H9 (cell line): ENCODE results near the gene DKK3. TPM values are rescaled to one million over a fixed set of nuclear protein-coding genes. Genes with fewer than 3 reads are reported as not detected.

Experiments
- DNase-seq: peaks from one replicate; pipeline ENCODE4 v3.0.0-alpha.2; 2017
- H2AFZ ChIP-seq: one replicate; pipeline ENCODE4 v1.6.1; 2013; ENCODE audit warnings: mild to moderate bottlenecking, low read length, control low read depth, moderate library complexity
- H2AK5ac ChIP-seq: 2 replicates; pipeline ENCODE4 v1.6.1; 2013; ENCODE audit warnings: low read length, control low read depth, mixed read lengths; ENCODE audit not compliant: insufficient read length
- H2BK120ac ChIP-seq: one replicate; pipeline ENCODE4 v1.6.1; 2013; ENCODE audit warnings: low read depth, mild to moderate bottlenecking, low read length, control low read depth, inconsistent platforms; ENCODE audit not compliant: poor library complexity, severe bottlenecking
- H2BK12ac ChIP-seq: 2 replicates; pipeline ENCODE4 v1.6.1; 2013; ENCODE audit warnings: low read length, control low read depth, mixed read lengths, low read depth; ENCODE audit not compliant: insufficient read length
- H2BK15ac ChIP-seq: 2 replicates; pipeline ENCODE4 v1.6.1; 2013; ENCODE audit warnings: low read depth, low read length, control low read depth
- H2BK20ac ChIP-seq: one replicate; pipeline ENCODE4 v1.6.1; 2013; ENCODE audit warnings: low read depth, mild to moderate bottlenecking, low read length, control low read depth, inconsistent platforms; ENCODE audit not compliant: poor library complexity, severe bottlenecking
- H2BK5ac ChIP-seq: 2 replicates; pipeline ENCODE4 v1.6.1; 2013; ENCODE audit warnings: low read length, control low read depth, mixed read lengths; ENCODE audit not compliant: insufficient read length
- H3K14ac ChIP-seq: 2 replicates; pipeline ENCODE4 v1.6.1; 2013; ENCODE audit warnings: low read length, control low read depth; ENCODE audit not compliant: insufficient read depth
- H3K18ac ChIP-seq: 2 replicates; pipeline ENCODE4 v1.6.1; 2013; ENCODE audit warnings: low read depth, mild to moderate bottlenecking, mixed read lengths, low read length, control low read depth; ENCODE audit not compliant: insufficient read length
- H3K23ac ChIP-seq: 2 replicates; pipeline ENCODE4 v1.6.1; 2013; ENCODE audit warnings: low read length, control low read depth, mixed read lengths, low read depth; ENCODE audit not compliant: insufficient read length
- H3K23me2 ChIP-seq: 2 replicates; pipeline ENCODE4 v1.6.1; 2013; ENCODE audit warnings: low read depth, mild to moderate bottlenecking, mixed read lengths, low read length, control low read depth; ENCODE audit not compliant: insufficient read length, poor library complexity, severe bottlenecking
- H3K27ac ChIP-seq: 2 replicates; pipeline ENCODE4 v1.5.1; 2013; ENCODE audit warnings: low read length, control low read depth, mixed read lengths, low read depth; ENCODE audit not compliant: insufficient read length
- H3K27me3 ChIP-seq: 2 replicates; pipeline ENCODE4 v1.6.1; 2013; ENCODE audit warnings: low read length, control low read depth, inconsistent platforms; ENCODE audit not compliant: insufficient read depth
- H3K4ac ChIP-seq: 2 replicates; pipeline ENCODE4 v1.6.1; 2013; ENCODE audit warnings: low read depth, mild to moderate bottlenecking, control low read depth, inconsistent platforms, low read length, moderate library complexity
- H3K4me1 ChIP-seq: 2 replicates; pipeline ENCODE4 v1.6.1; 2013; ENCODE audit warnings: low read length, control low read depth, inconsistent platforms; ENCODE audit not compliant: insufficient read depth
- H3K4me2 ChIP-seq: 2 replicates; pipeline ENCODE4 v1.6.1; 2013; ENCODE audit warnings: low read length, control low read depth, mixed read lengths; ENCODE audit not compliant: insufficient read length, insufficient read depth
- H3K56ac ChIP-seq: 2 replicates; pipeline ENCODE4 v1.6.1; 2013; ENCODE audit warnings: low read depth, mild to moderate bottlenecking, mixed read lengths, low read length, control low read depth; ENCODE audit not compliant: insufficient read length
- H3K79me1 ChIP-seq: 2 replicates; pipeline ENCODE4 v1.6.1; 2013; ENCODE audit warnings: low read depth, mild to moderate bottlenecking, moderate library complexity, low read length, control low read depth, inconsistent platforms; ENCODE audit not compliant: insufficient read depth, poor library complexity, severe bottlenecking
- H3K79me2 ChIP-seq: 2 replicates; pipeline ENCODE4 v1.6.1; 2013; ENCODE audit warnings: low read length, control low read depth, inconsistent platforms; ENCODE audit not compliant: insufficient read depth
- H3K9ac ChIP-seq: 2 replicates; pipeline ENCODE4 v1.6.1; 2013; ENCODE audit warnings: low read length, control low read depth, mixed read lengths; ENCODE audit not compliant: insufficient read length; ENCODE audit errors: extremely low read depth
- H3K9me3 ChIP-seq: one replicate; pipeline ENCODE4 v1.6.1; 2013; ENCODE audit warnings: low read depth, low read length, inconsistent platforms; ENCODE audit not compliant: control insufficient read depth
- H3T11ph ChIP-seq: one replicate; pipeline ENCODE4 v1.6.1; 2013; ENCODE audit warnings: mild to moderate bottlenecking, low read length, control low read depth, inconsistent platforms
- H4K20me1 ChIP-seq: one replicate; pipeline ENCODE4 v1.6.1; 2013; ENCODE audit not compliant: control insufficient read depth, insufficient read length, insufficient read depth
- H4K5ac ChIP-seq: 2 replicates; pipeline ENCODE4 v1.6.1; 2013; ENCODE audit warnings: low read depth, mild to moderate bottlenecking, mixed read lengths, low read length, control low read depth; ENCODE audit not compliant: insufficient read length
- H4K8ac ChIP-seq: replicated peaks from 2 replicates; pipeline ENCODE4 v1.6.1; 2013; ENCODE audit warnings: low read length, control low read depth, mixed read lengths, low read depth; ENCODE audit not compliant: insufficient read length
- H4K91ac ChIP-seq: 2 replicates; pipeline ENCODE4 v1.6.1; 2013; ENCODE audit warnings: low read depth, mild to moderate bottlenecking, moderate library complexity, mixed read lengths, low read length, control low read depth; ENCODE audit not compliant: insufficient read length
- H3K27ac Mint-ChIP-seq, 3 experiments: 2 replicates in 2 of 3; 3 replicates in 1 of 3; pipeline ENCODE4 v1.8.0; 2020 to 2021; ENCODE audit warnings: mixed read lengths in 3 of 3, mild to moderate bottlenecking in 1 of 3, moderate library complexity in 1 of 3
- H3K27me3 Mint-ChIP-seq: 2 replicates; pipeline ENCODE4 v1.8.0; 2021; ENCODE audit warnings: low read depth, mild to moderate bottlenecking, moderate library complexity, mixed read lengths
- H3K36me3 Mint-ChIP-seq, 3 experiments: 2 replicates in 2 of 3; 3 replicates in 1 of 3; pipeline ENCODE4 v1.8.0; 2020 to 2021; ENCODE audit warnings: low read depth in 3 of 3, mixed read lengths in 3 of 3; ENCODE audit not compliant: insufficient read depth in 1 of 3
- H3K4me1 Mint-ChIP-seq, 2 experiments: 2 replicates each; pipeline ENCODE4 v1.8.0; 2020; ENCODE audit warnings: mixed read lengths in 2 of 2
- H3K4me3 Mint-ChIP-seq, 2 experiments: 2 replicates in 1 of 2; 3 replicates in 1 of 2; pipeline ENCODE4 v1.8.0; 2020 to 2021; ENCODE audit warnings: mild to moderate bottlenecking in 2 of 2, mixed read lengths in 2 of 2, moderate library complexity in 1 of 2
- H3K9me3 Mint-ChIP-seq, 2 experiments: 2 replicates in 1 of 2; 3 replicates in 1 of 2; pipeline ENCODE4 v1.8.0; 2020; ENCODE audit warnings: mild to moderate bottlenecking in 2 of 2, mixed read lengths in 2 of 2, moderate library complexity in 1 of 2
- CTCF ChIP-seq: fragments of 200-600 bp; sonication (generic); conservative IDR thresholded peaks from 3 replicates; pipeline ENCODE4 v1.8.0; 2021; ENCODE audit warnings: antibody characterized with exemption, mild to moderate bottlenecking
- WGBS: extraction: QIAGEN DNeasy Blood & Tissue Kit; methylation state at CpG from one replicate; pipeline ENCODE4 v1.1.7; 2013; ENCODE audit warnings: missing lambda C conversion rate, low lambda C conversion rate, mixed read lengths; ENCODE audit not compliant: insufficient read length; ENCODE audit errors: extremely low coverage; 5-methylcytosine and 5-hydroxymethylcytosine counted together
- total RNA-seq: library from RNA; stranded (reverse); gene quantifications from 2 replicates; pipeline ENCODE4 v1.2.1, GENCODE V29; 2021

Gene DKK3
- total RNA-seq, 1 experiment from 2014 or later = 17.1 TPM

GRCh38 chr11:12029738-12030363 lies 21.4 kb upstream of the DKK3 start:
- H2BK15ac ChIP-seq = no peak overlapping the region
- no peak overlapping the region for H4K8ac ChIP-seq
- H3K23ac ChIP-seq = no peak overlapping the region
- no peak overlapping the region for H2AK5ac ChIP-seq
- H4K20me1 ChIP-seq = no peaks in the 10 kb centered on the region
- no peak overlapping the region for H4K91ac ChIP-seq
- no peak overlapping the region for H3K4ac ChIP-seq
- H3K9ac ChIP-seq = no peak overlapping the region
- H2BK5ac ChIP-seq = no peak overlapping the region
- Mint-ChIP-seq H3K27me3 (peaks cover 2% of the 10 kb centered on the region; the same call in 1 of the 2 replicates), H3K27ac (no peak overlapping the region), H3K4me3 (no peak overlapping the region), H3K4me1 (peaks cover 4% of the 10 kb centered on the region in 2 experiments; a peak in 2 of 4 replicates), H3K36me3 (no peaks in the 10 kb centered on the region), H3K9me3 (no peaks in the 10 kb centered on the region)
- H3K27ac ChIP-seq = no peak overlapping the region
- no peak for DNase-seq
- no peaks in the 10 kb centered on the region for H3K9me3 ChIP-seq
- H3K23me2 ChIP-seq = no peaks in the 10 kb centered on the region
- no peaks in the 10 kb centered on the region for H3K79me1 ChIP-seq
- WGBS = no CpG with 5 or more reads among the region's 5 CpGs
- no peaks in the 10 kb centered on the region for H3K79me2 ChIP-seq
- no peak overlapping the region for H3K4me2 ChIP-seq
- no peak overlapping the region for H3K14ac ChIP-seq
- no peak overlapping the region for H2BK120ac ChIP-seq
- H3T11ph ChIP-seq = no peak overlapping the region
- H2AFZ ChIP-seq = no peak overlapping the region
- TF ChIP-seq CTCF = no peak
- H3K18ac ChIP-seq = no peak overlapping the region
- no peak overlapping the region for H3K56ac ChIP-seq
- no peak overlapping the region for H4K5ac ChIP-seq
- no peak overlapping the region for H2BK12ac ChIP-seq
- no peaks in the 10 kb centered on the region; the same call in 1 of the 2 replicates for H3K4me1 ChIP-seq
- no peak overlapping the region for H2BK20ac ChIP-seq
- no peaks in the 10 kb centered on the region for H3K27me3 ChIP-seq
